NCI-H1436 treated with DMSO at 0.1 percent for 48 hours (cell line): ENCODE results near the gene GCK.

Experiments used
- DNase-seq: peaks from one replicate; lab custom pipeline; 2025; lab: John Stamatoyannopoulos, UW

The GCK gene

DNA sequence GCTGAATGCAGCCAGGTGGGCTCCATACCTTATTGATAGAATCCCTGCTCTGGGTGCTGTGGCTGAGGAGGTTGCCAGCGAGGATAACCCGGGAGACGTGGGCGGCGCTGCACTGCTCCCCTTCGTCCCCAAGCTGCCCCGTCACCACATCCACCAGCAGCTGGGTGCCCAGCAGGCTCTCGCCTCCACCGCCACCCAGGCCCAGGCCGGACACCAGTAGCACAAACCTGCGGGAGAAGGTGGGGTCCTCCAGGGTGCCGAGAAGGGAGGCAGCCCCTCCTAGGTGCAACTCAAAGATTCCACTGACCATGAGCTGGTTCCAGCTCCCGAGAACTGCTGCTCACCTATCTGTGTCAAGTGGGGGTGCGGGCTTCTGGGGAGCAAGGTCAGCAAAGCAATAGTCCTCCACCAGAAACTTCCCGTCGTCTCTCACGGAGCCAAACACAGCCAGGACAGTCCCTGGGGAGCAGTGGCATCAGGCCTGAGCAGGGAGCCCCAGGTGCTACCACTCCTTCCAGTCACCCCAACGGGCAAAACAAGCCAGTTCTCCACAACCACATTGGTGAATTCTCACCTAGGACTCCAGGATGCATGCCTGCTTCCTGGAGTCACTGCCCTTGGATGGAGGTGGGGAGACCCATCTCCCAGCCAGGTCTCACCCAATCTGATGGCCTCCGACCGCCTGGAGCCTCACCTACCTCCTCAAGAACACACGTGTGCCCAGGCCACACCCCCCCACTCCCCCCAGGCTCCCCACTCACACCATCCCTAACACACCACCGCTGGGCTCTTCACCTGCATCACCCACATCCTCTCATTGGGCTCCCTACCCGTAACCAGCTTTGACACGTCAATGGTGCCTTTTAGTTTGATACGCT, 72.2 kb downstream of the GCK start:
- DNase-seq: no peak

DNA sequence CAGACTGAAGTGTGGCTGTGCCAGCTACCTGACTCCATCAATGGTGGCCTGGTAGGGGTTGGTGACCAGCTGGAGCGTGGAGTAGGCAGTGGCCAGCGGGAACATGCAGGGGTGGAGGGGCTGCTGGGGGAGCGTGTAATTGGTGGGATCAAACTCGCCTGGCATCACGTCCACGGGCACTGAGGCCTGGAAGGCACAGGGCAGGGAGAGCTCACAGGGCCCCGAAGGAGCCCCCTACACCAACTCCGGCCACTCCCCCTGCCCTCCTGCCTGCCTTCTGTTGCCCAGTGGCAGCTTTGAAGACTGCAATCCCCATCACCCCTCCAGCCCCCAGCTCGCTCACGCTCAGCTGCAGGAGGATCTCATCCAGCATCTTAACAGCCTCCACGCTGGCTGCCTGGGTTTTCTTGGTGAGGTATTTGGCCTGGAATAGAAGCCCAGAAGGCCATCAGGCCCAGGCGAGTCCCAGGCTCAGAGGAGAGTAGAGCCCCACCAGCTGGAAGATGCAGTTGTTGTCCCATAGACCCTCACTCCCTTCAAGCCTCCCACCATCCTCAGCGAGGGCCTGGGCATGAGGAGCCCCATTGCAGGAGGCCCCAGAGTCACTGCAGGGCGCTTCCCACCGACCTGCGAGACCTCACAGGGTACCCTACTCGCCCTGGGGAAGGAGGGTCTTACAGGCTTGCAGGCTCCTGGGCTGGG, 73.0 kb downstream of the GCK start:
- no peak for DNase-seq

DNA sequence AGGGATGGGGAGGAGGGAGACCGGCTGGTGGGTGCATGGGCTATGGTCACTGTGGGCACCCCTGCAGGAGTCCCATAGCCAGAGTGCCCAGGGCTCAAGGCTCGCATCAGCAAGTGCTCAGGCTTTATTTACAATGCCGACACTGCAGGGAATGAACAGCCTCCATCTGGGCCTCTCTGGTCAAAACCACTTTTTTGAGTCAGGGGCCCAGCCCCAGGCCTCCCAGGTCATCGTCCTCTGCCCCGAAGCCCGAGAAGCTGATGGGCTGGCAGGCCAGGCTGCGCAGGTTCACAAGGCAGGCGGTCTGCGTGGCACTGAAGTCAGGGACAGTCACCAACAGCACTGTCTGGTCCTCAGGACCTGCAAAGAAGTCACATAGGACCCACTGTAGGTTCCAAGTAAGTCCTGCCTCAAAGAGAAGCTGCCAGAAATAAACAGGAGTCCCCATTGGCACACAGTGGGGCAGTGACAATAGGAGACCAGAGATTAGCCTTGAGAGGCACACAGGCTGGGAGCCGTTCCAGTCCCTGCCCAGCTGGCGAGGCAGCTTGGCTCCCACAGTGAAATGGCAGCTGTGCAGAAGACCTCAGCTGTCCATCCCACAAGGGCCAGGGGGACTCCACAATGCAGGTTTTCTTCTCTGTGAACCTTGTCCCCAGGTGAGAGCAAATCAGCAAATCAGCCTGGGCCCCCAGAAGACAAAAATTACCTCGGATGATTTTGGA, 74.5 kb downstream of the GCK start:
- DNase-seq: no peak

DNA sequence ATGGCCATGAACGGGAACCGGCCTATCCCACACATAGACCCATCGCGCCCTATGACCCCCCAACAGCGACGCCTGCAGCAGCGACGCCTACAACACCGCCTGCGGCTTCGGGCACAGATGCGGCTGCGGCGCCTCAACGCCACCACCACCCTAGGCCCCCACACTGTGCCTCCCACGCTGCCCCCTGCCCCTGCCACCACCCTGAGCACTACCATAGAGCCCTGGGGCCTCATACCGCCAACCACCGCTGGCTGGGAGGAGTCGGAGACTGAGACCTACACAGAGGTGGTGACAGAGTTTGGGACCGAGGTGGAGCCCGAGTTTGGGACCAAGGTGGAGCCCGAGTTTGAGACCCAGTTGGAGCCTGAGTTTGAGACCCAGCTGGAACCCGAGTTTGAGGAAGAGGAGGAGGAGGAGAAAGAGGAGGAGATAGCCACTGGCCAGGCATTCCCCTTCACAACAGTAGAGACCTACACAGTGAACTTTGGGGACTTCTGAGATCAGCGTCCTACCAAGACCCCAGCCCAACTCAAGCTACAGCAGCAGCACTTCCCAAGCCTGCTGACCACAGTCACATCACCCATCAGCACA, 75.4 kb downstream of the GCK start:
- DNase-seq: no peak

DNA sequence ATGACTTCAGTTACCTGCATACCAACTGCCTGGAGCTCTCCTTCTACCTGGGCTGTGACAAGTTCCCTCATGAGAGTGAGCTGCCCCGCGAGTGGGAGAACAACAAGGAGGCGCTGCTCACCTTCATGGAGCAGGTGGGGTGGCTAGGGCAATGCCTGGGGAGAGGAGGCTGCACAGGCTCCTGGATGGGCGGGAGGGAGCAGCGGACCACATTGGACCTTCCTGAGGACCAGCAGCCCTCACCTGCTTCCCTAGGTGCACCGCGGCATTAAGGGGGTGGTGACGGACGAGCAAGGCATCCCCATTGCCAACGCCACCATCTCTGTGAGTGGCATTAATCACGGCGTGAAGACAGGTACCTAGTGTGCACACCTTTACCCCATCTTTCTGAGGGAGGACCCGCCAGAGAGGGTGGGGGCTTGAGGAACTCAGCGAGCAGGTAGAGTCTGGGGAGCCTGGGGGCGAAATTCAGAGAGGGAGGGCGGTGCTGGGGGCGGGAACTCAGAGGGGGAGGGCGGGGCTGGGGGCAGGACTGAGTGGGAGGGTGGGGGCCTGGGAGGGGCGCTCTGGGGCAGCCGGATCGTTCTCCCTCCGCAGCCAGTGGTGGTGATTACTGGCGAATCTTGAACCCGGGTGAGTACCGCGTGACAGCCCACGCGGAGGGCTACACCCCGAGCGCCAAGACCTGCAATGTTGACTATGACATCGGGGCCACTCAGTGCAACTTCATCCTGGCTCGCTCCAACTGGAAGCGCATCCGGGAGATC, 76.1 kb downstream of the GCK start:
- DNase-seq: no peak

DNA sequence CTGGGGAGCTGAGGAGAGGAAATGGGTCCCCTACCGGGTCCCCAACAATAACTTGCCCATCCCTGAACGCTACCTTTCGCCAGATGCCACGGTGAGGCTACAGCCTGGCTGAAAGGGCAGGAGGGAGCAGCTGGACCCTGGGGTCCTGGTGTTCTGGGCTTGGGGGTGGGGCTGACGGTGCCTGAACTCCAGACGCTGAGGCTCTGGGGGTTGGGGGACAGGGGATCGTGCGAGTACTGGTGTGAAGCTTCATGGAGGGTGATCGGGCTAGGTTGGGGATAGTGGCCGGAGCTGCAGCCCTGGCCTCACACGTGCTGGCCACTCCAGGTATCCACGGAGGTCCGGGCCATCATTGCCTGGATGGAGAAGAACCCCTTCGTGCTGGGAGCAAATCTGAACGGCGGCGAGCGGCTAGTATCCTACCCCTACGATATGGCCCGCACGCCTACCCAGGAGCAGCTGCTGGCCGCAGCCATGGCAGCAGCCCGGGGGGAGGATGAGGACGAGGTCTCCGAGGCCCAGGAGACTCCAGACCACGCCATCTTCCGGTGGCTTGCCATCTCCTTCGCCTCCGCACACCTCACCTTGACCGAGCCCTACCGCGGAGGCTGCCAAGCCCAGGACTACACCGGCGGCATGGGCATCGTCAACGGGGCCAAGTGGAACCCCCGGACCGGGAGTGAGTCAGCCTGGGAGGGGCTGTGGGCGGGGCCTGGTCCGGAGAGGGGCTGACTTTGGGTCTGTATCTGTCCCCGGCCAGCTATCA, 76.8 kb downstream of the GCK start:
- no peak for DNase-seq

DNA sequence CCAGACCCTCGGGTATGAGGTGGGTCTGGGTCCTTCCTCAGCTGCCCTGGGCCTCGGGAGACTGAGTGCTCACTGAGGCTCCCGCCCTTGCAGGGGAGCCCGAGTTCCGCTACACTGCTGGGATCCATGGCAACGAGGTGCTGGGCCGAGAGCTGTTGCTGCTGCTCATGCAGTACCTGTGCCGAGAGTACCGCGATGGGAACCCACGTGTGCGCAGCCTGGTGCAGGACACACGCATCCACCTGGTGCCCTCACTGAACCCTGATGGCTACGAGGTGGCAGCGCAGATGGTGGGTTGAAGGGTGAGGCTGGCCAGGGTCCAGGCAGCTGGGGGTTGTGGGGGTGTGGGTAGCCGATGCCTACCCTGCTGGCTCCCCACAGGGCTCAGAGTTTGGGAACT, 77.5 kb downstream of the GCK start:
- no peak for DNase-seq

DNA sequence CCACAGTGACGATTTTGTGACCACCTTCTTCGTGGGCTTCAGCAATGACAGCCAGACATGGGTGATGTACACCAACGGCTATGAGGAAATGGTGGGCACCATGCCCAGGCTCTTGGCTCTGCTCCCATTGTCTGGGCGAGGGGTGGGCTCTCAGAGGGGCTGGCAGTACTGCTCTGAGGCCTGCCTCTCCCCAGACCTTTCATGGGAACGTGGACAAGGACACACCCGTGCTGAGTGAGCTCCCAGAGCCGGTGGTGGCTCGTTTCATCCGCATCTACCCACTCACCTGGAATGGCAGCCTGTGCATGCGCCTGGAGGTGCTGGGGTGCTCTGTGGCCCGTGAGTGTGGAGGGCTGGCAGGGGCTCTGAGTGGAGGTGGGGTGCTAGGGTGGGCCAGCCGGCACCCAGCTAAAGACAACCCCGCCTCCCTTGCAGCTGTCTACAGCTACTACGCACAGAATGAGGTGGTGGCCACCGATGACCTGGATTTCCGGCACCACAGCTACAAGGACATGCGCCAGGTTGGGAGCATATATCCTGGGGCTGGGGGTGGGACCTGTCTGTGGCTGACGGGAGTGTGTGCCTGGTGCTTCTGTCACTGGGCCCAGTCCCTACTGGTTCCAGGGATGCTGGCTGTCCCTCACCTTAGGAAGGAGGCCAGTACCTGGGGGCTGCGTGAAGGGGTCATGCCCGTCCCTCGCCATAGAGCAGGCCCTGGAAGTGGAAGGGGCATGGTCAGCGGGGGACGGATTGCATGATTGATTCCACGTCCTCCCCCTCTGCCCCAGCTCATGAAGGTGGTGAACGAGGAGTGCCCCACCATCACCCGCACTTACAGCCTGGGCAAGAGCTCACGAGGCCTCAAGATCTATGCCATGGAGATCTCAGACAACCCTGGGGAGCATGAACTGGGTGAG, 78.3 kb downstream of the GCK start:
- no peak for DNase-seq

DNA sequence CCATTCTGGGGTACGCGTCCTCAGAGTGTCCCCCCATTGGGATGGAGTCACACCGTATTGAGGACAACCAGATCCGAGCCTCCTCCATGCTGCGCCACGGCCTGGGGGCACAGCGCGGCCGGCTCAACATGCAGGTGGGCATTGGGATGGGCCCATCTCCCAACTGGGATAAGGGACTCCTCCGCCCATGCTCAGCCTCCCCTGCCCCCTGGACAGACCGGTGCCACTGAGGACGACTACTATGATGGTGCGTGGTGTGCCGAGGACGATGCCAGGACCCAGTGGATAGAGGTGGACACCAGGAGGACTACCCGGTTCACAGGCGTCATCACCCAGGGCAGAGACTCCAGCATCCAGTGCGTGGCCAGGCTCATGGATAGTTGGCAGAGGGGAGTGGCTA, 79.2 kb downstream of the GCK start:
- no peak for DNase-seq

DNA sequence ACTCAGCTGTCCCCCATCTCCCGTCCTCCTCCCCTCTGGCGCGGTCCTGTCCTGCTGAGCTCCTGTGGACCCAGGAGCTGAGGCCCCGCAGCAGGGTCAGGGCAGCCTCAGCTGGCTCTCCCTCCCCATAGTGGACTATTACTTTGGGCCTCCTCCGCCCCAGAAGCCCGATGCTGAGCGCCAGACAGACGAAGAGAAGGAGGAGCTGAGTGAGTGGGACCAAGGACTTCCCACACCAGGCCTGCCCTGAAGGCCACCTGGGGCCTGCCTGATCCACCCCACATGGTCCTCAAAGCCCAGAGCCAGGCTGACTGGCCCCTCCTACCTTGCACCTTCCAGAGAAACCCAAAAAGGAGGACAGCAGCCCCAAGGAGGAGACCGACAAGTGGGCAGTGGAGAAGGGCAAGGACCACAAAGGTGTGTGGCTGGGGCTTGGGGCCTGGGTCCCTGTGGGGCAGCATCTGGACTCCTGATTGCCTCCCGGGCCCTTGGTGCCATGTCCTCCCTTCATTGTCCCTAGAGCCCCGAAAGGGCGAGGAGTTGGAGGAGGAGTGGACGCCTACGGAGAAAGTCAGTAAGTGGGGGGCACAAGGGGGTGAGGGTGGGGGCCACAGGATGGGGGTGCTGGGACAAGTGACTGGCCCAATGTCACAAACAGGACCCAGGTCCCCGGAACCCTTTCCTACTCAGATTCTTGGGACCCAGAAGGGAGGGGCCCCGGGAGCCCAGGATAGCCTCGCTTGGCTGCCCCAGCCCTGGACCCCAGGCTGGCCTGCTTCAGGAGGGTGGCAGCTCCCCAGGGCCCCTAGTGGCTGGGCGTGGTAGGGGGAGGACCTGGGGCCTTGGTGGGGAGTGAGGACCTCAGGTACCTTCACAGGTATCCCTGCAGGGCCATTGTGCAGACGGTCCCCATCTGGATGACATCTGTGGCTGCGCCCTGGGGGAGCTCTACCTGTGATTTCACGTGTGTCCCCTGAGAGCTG, 80.2 kb downstream of the GCK start:
- DNase-seq: no peak

DNA sequence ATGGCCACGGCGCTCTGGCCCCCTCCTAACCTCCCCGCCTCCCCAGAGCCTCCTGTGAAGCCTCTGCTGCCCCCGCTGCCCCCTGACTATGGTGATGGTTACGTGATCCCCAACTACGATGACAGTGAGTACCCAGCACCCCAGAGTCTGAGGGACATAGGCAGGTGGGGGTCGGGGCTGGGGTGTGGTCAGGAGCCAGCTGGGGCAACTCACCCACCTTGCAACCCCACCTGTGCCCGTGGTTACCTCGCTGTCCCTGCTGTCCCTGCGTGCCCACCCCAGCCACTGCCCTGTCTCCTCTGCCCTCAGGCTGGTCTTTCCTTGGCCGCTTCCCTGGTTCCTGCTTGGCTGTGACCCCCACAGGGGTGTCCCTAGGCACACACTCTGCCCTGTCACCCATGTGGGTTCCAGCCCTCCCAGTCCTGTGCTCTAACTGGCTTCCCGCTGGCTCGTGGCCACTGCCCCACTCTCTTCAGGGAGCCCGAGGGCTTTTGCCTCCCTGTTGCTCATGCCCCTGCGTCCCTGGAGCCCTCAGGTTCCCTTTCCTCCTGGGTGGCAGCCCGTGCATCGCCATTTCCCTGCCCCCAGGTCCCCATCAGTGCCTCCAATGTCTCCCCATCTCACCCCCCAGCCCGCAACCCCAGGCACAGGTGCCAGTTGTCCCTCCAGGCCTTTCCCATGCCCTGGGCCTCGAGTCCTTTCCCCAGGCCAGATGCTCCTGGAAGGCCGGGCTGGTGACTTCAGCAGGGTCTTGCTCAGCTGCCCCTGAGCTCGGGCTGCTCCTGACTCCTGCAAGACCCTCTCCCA, 81.1 kb downstream of the GCK start:
- DNase-seq: no peak

DNA sequence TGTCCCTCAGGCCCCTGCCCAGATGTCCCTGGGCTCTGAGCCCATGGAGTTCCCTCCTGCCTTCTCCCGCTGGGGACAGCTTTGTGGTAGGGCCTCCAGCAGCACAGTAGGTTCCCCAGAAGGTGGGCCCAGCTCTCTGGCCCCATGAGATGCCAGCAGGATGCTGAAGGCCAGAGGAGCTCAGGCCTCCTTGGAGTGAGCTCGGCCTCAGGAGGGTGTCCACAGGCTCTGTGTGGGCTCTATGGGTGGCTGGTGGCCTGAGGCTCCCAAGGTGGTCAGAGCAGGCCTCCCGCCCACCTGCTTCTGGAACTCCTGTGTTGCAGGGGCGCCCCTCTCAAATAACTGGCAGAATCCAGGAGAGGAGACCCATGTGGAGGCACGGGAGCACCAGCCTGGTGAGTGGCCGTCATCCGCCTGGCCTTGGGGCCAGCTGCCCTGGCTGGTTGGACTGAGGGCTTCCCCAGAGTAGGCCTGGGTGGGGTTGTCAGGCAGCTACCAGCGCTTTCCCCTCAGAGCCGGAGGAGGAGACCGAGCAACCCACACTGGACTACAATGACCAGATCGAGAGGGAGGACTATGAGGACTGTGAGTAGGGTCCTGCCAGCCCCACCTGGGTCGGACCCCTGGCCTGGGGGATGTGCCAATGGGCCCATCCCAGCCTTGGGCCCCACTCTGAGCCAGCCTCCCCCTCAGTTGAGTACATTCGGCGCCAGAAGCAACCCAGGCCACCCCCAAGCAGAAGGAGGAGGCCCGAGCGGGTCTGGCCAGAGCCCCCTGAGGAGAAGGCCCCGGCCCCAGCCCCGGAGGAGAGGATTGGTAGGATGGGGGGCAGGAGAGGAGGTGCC, 81.9 kb downstream of the GCK start:
- DNase-seq: no peak

DNA sequence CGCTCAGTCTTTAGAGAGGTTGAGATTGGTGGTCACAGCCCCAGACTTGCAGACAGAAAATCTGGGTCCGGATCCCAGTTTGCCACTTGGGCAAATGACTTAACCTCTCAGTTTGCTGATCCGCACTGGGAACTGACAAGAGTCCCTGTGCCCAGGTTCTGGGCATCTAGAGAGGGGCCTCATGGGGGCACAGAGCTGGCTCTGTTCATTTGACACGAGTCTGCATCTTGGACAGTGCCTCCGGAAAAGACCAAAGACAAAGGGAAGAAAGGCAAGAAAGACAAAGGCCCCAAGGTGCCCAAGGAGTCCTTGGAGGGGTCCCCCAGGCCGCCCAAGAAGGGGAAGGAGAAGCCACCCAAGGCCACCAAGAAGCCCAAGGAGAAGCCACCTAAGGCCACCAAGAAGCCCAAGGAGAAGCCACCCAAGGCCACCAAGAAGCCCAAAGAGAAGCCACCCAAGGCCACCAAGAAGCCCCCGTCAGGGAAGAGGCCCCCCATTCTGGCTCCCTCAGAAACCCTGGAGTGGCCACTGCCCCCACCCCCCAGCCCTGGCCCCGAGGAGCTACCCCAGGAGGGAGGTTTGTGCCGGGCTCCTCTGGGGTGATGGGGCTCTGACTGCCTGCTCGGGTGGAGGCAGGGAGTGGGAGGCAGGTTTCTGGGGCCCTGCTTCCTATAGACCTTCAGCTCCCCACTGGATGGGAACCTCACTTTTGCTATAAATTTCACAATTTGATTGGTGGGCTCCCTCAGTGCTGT, 82.8 kb downstream of the GCK start:
- no peak for DNase-seq

DNA sequence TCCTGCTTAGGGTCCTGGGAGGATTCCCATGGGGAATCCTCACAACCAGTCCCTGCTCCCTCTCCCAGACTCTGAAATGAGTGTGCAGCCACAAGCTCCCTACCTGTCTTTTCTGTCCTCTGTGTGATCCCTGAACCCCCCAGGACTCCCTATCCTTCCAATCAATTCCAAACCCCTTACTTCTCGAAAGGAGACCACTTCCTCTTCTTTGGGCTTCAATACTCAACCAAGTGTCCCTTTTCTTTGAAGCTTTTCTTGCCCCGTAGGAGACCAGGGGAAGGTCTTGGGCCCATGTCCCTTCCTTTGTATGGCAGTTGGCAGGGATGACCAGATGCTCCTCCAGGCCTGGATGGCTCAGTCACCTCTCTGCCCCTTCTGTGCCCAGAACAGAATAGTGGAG, 83.4 kb downstream of the GCK start:
- no peak for DNase-seq

DNA sequence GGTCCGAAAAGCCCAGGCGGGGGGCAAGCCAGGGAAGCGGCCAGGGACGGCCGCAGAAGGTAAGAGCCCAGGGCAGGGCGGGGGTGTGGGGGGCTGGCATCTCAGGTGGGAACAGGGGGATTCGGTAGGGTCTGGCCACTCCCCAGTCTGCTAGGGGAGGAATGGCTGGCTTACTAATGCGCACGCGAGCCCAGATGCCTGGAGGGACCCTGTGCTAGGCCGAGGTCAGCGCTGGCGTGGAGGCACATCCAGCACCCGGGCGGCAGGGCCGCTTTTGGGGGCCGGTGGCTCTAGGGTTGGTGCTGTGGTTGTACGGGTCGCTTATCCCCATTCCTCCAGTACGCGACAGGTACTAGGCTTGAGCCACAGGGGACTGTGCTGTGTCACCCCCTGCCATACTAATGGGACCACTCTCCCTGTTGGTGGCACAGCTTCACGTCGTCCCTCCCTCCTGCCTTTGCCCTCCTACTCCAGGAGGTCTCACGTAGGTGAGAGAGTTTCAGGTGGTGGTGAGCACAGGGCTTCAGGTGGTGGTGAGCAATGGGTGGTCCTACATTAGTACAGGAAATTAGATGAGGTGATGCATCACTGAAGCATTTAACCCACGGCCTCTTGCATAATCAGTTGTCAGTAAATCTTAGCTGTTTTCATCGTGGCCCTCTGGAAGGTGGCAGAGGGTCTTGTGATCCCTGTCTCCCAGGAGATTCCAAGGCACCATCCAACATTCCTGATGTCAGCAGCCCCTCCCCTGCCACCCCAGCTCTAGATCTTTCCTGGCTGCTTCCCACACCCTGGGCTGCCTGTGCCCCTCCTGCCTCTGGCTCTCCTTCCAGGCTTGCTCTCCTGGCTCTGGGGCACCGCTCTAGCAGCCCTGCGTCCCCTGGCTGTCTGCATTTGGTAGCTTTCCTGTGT, 84.1 kb downstream of the GCK start:
- no peak for DNase-seq
